Measurements from ENCODE around the gene PARN. TPM values are rescaled to one million over a fixed set of nuclear protein-coding genes. Genes with fewer than 3 reads are reported as not detected.

Gene PARN
- total RNA-seq, 1 experiment from 2014 or later: 37.7 TPM

GRCh38 chr16:14509675-14510132, 120.4 kb downstream of the PARN start (continued):
- TF ChIP-seq ATF3 (CRISPR knock-in tag; conservative IDR thresholded peaks at IDR 0.05) (no peak), ZNF423 (CRISPR knock-in tag; IDR thresholded peaks at IDR 0.05) (no peak), FOXP4 (CRISPR knock-in tag; IDR thresholded peaks at IDR 0.05) (no peak), NFYB (CRISPR knock-in tag; conservative IDR thresholded peaks at IDR 0.05; ENCODE audit: low read depth) (no peak), ESRRA (CRISPR knock-in tag; IDR thresholded peaks at IDR 0.05; ENCODE audit: borderline replicate concordance) (no peak), TP53 (CRISPR knock-in tag; IDR thresholded peaks at IDR 0.05) (no peak), SP1 (CRISPR knock-in tag; conservative IDR thresholded peaks at IDR 0.05) (no peak), RELA (CRISPR knock-in tag; IDR thresholded peaks at IDR 0.05; ENCODE audit: borderline replicate concordance) (no peak)

- TF ChIP-seq MAX (CRISPR knock-in tag; IDR thresholded peaks at IDR 0.05): no peak
- ChIA-PET CTCF (interaction anchor here (0.5 to 1.1 kb wide), 3 partner anchors 17 to 172 kb away, joined by 3 to 5 read pairs (median 4); no protein-coding TSS in a partner anchor), POLR2A (no interaction called here)
- no peaks in the 10 kb centered on the region for H3K36me3 Mint-ChIP-seq
- DNase-seq (ENCODE audit: low spot score) (no peak), ATAC-seq (no peak)
- H3K4me3 Mint-ChIP-seq: no peak overlapping the region
- H3K9me3 Mint-ChIP-seq: no peaks in the 10 kb centered on the region
- peaks cover 22% of the 10 kb centered on the region for H3K4me1 Mint-ChIP-seq
- no peaks in the 10 kb centered on the region for H3K27me3 Mint-ChIP-seq (ENCODE audit: low read depth)
- no peak overlapping the region for H3K27ac Mint-ChIP-seq
Observed at GRCh38 chr16:14509055-14509454, 121.0 kb downstream of the PARN start.

GRCh38 chr16:14505846-14506245, 124.2 kb downstream of the PARN start:
- Mint-ChIP-seq H3K4me1 (peaks cover 45% of the 10 kb centered on the region), H3K9me3 (no peaks in the 10 kb centered on the region), H3K27me3 (ENCODE audit: low read depth) (no peaks in the 10 kb centered on the region), H3K4me3 (no peak overlapping the region), H3K27ac (no peak overlapping the region), H3K36me3 (no peaks in the 10 kb centered on the region)
- ATAC-seq (no peak), DNase-seq (ENCODE audit: low spot score) (no peak)
- ChIA-PET POLR2A (no interaction called here), CTCF (no interaction called here)
- TF ChIP-seq NFATC4 (CRISPR knock-in tag; IDR thresholded peaks at IDR 0.05) (no peak), KAT7 (CRISPR knock-in tag; IDR thresholded peaks at IDR 0.05; ENCODE audit: borderline replicate concordance) (no peak), ZNF121 (CRISPR knock-in tag; IDR thresholded peaks at IDR 0.05) (no peak), MLX (CRISPR knock-in tag; IDR thresholded peaks at IDR 0.05) (no peak), ATF2 (CRISPR knock-in tag; IDR thresholded peaks at IDR 0.05; ENCODE audit: borderline replicate concordance, low read depth) (no peak), HMGXB4 (CRISPR knock-in tag; IDR thresholded peaks at IDR 0.05) (no peak), AR (CRISPR knock-in tag; IDR thresholded peaks at IDR 0.05) (no peak)

Data from WTC11 (cell line).